Measurements from ENCODE around the gene INTS3.

DNA sequence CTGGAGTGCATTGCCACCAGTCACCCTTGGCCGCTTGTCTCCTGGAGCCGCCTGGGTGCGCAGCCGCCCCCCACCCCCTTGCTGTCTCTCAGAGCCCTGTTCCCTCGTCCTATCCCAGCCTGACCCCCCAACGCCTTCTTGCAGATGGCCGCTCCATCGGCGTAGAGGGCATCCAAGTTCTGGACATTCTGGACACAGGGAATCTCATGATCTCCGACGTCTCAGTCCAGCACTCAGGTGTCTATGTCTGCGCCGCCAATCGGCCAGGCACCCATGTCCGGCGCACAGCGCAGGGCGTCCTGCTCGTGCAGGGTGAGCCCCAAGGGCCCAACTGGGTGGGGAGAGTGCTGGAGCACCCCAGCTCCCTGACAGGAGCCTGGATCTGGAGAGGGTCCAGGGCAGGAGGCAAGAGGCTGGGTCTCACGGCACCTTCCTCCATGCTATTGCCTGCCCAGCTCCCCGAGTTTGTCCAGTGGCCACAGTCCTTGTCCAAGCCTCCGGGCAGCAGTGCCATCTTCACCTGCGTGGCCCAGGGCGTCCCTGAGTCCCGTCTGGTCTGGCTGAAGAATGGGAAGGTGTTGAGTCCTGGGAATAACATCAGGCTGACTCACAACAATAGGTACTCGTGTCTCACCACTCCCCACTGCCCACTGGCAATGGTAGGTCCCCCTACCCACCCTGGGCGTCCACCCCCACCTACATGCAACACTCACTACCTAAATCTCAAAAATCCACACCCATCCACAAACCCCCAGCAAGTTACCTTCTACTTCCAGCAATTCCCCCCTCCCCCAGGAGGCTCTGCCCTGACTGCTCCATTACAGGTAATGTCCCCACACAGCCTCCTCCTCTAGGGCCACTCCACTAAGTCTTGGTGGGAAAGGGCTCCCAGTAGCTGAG is 72.0 kb downstream of the INTS3 start:
- TF ChIP-seq CTCF (conservative IDR thresholded peaks at IDR 0.05 in 1 of 2, IDR thresholded peaks at IDR 0.05 in 1 of 2; ENCODE audit: low read depth in 1 of 2, low read length in 2 of 2), result no peak
- no peak for TF ChIP-seq EZH2 (IDR thresholded peaks at IDR 0.05; ENCODE audit: low read length, missing control alignments)
